ENCODE measurements around the gene PFKFB3.
"Not testable (repeated sequence)": the region's sequence is repeated elsewhere in the genome, so short reads cannot be mapped to it uniquely, and the experiment has no call there.

Gene PFKFB3

GRCh38 chr10:6199131-6199733 is 3.5 kb upstream of the PFKFB3 start:
- no peak overlapping the region for H3K27ac Mint-ChIP-seq (ENCODE audit: low read depth)
- no peak overlapping the region for H3K4me3 Mint-ChIP-seq
- ATAC-seq (replicated peaks; ENCODE audit: extremely low read depth, poor library complexity, severe bottlenecking) (no peak), DNase-seq (ENCODE audit: low spot score in 2 of 2) (no peak)
- H3K27me3 Mint-ChIP-seq: no peaks in the 10 kb centered on the region
- H3K4me1 Mint-ChIP-seq: peaks cover 21% of the 10 kb centered on the region
- H3K36me3 Mint-ChIP-seq (ENCODE audit: insufficient read depth): peaks cover 8% of the 10 kb centered on the region
- no peaks in the 10 kb centered on the region for H3K9me3 Mint-ChIP-seq

GRCh38 chr10:6200440-6200733 is 2.3 kb upstream of the PFKFB3 start:
- DNase-seq (ENCODE audit: low spot score in 2 of 2) (no peak), ATAC-seq (replicated peaks; ENCODE audit: extremely low read depth, poor library complexity, severe bottlenecking) (no peak)
- Mint-ChIP-seq H3K9me3 (no peaks in the 10 kb centered on the region), H3K27ac (ENCODE audit: low read depth) (no peak overlapping the region), H3K4me3 (peak overlapping the region; percentile 91), H3K27me3 (no peaks in the 10 kb centered on the region), H3K36me3 (ENCODE audit: insufficient read depth) (peaks cover 13% of the 10 kb centered on the region), H3K4me1 (peaks cover 21% of the 10 kb centered on the region)

- DNase-seq (ENCODE audit: low spot score in 2 of 2): no peak
- H3K27me3 Mint-ChIP-seq: no peaks in the 10 kb centered on the region
- no peak for ATAC-seq (replicated peaks; ENCODE audit: extremely low read depth, poor library complexity, severe bottlenecking)
- no peak overlapping the region for H3K27ac Mint-ChIP-seq (ENCODE audit: low read depth)
- peak overlapping the region; percentile 91 for H3K4me3 Mint-ChIP-seq
- H3K36me3 Mint-ChIP-seq (ENCODE audit: insufficient read depth): peaks cover 13% of the 10 kb centered on the region
- H3K4me1 Mint-ChIP-seq: peaks cover 21% of the 10 kb centered on the region
- no peaks in the 10 kb centered on the region for H3K9me3 Mint-ChIP-seq
Observed at GRCh38 chr10:6200734-6201515, 1.8 kb upstream of the PFKFB3 start.

- peaks cover 13% of the 10 kb centered on the region for H3K36me3 Mint-ChIP-seq (ENCODE audit: insufficient read depth)
- DNase-seq (ENCODE audit: low spot score in 2 of 2) (peak; percentile 58 to 61), ATAC-seq (replicated peaks; ENCODE audit: extremely low read depth, poor library complexity, severe bottlenecking) (peak; percentile 78)
- H3K27ac Mint-ChIP-seq (ENCODE audit: low read depth): peak overlapping the region; percentile 42
- H3K4me3 Mint-ChIP-seq: peak overlapping the region; percentile 91
- no peaks in the 10 kb centered on the region for H3K9me3 Mint-ChIP-seq
- peaks cover 21% of the 10 kb centered on the region for H3K4me1 Mint-ChIP-seq
- no peaks in the 10 kb centered on the region for H3K27me3 Mint-ChIP-seq
Observed at GRCh38 chr10:6201516-6201975, 1.2 kb upstream of the PFKFB3 start.

GRCh38 chr10:6202098-6202683 is 541 bp upstream of the PFKFB3 start:
- Mint-ChIP-seq H3K36me3 (ENCODE audit: insufficient read depth) (peaks cover 13% of the 10 kb centered on the region), H3K27ac (ENCODE audit: low read depth) (peak overlapping the region; percentile 42), H3K27me3 (no peaks in the 10 kb centered on the region), H3K4me1 (peaks cover 21% of the 10 kb centered on the region), H3K9me3 (no peaks in the 10 kb centered on the region), H3K4me3 (peak overlapping the region; percentile 91)
- ATAC-seq (replicated peaks; ENCODE audit: extremely low read depth, poor library complexity, severe bottlenecking) (no peak), DNase-seq (ENCODE audit: low spot score in 2 of 2) (no peak)

- peak; percentile 32 to 33 for DNase-seq (ENCODE audit: low spot score in 2 of 2)
- H3K36me3 Mint-ChIP-seq (ENCODE audit: insufficient read depth): peaks cover 13% of the 10 kb centered on the region
- no peaks in the 10 kb centered on the region for H3K9me3 Mint-ChIP-seq
- peak; percentile 34 for ATAC-seq (replicated peaks; ENCODE audit: extremely low read depth, poor library complexity, severe bottlenecking)
- no peaks in the 10 kb centered on the region for H3K27me3 Mint-ChIP-seq
- H3K27ac Mint-ChIP-seq (ENCODE audit: low read depth): peak overlapping the region; percentile 29
- H3K4me3 Mint-ChIP-seq: peak overlapping the region; percentile 91
- peaks cover 21% of the 10 kb centered on the region for H3K4me1 Mint-ChIP-seq
Observed at GRCh38 chr10:6203331-6204062, 765 bp downstream of the PFKFB3 start.

- H3K9me3 Mint-ChIP-seq: no peaks in the 10 kb centered on the region
- peaks cover 21% of the 10 kb centered on the region for H3K4me1 Mint-ChIP-seq
- peaks cover 13% of the 10 kb centered on the region for H3K36me3 Mint-ChIP-seq (ENCODE audit: insufficient read depth)
- ATAC-seq (replicated peaks; ENCODE audit: extremely low read depth, poor library complexity, severe bottlenecking) (no peak), DNase-seq (ENCODE audit: low spot score in 2 of 2) (no peak)
- peak overlapping the region; percentile 91 for H3K4me3 Mint-ChIP-seq
- H3K27me3 Mint-ChIP-seq: no peaks in the 10 kb centered on the region
- H3K27ac Mint-ChIP-seq (ENCODE audit: low read depth): peak overlapping the region; percentile 26
Observed at GRCh38 chr10:6204063-6204340, 1.3 kb downstream of the PFKFB3 start.

- Mint-ChIP-seq H3K9me3 (no peaks in the 10 kb centered on the region), H3K27ac (ENCODE audit: low read depth) (no peak overlapping the region), H3K36me3 (ENCODE audit: insufficient read depth) (peaks cover 13% of the 10 kb centered on the region), H3K4me3 (peak overlapping the region; percentile 91), H3K4me1 (peaks cover 21% of the 10 kb centered on the region), H3K27me3 (no peaks in the 10 kb centered on the region)
- ATAC-seq (replicated peaks; ENCODE audit: extremely low read depth, poor library complexity, severe bottlenecking): no peak
- no peak for DNase-seq (ENCODE audit: low spot score in 2 of 2)
Observed at GRCh38 chr10:6204341-6205191, 1.8 kb downstream of the PFKFB3 start.

- not testable (repeated sequence) for ATAC-seq (replicated peaks; ENCODE audit: extremely low read depth, poor library complexity, severe bottlenecking); H3K27me3 Mint-ChIP-seq; H3K9me3 Mint-ChIP-seq; H3K27ac Mint-ChIP-seq (ENCODE audit: low read depth); H3K4me3 Mint-ChIP-seq; DNase-seq (ENCODE audit: low spot score in 2 of 2)
- Mint-ChIP-seq H3K36me3 (ENCODE audit: insufficient read depth) (peaks cover 14% of the 10 kb centered on the region), H3K4me1 (peaks cover 11% of the 10 kb centered on the region)
Observed at GRCh38 chr10:6206486-6206885, 3.8 kb downstream of the PFKFB3 start.

GRCh38 chr10:6207658-6208057 is 4.9 kb downstream of the PFKFB3 start:
- Mint-ChIP-seq H3K4me1 (peaks cover 6% of the 10 kb centered on the region), H3K27me3 (no peaks in the 10 kb centered on the region), H3K36me3 (ENCODE audit: insufficient read depth) (peaks cover 11% of the 10 kb centered on the region), H3K9me3 (no peaks in the 10 kb centered on the region), H3K4me3 (no peak overlapping the region), H3K27ac (ENCODE audit: low read depth) (no peak overlapping the region)
- ATAC-seq (replicated peaks; ENCODE audit: extremely low read depth, poor library complexity, severe bottlenecking) (no peak), DNase-seq (ENCODE audit: low spot score in 2 of 2) (no peak)

GRCh38 chr10:6208799-6209235 is 6.1 kb downstream of the PFKFB3 start:
- Mint-ChIP-seq H3K4me1 (peaks cover 6% of the 10 kb centered on the region), H3K27ac (ENCODE audit: low read depth) (no peak overlapping the region), H3K36me3 (ENCODE audit: insufficient read depth) (peaks cover 10% of the 10 kb centered on the region), H3K27me3 (no peaks in the 10 kb centered on the region), H3K9me3 (no peaks in the 10 kb centered on the region), H3K4me3 (no peak overlapping the region)
- DNase-seq (ENCODE audit: low spot score in 2 of 2): no peak
- no peak for ATAC-seq (replicated peaks; ENCODE audit: extremely low read depth, poor library complexity, severe bottlenecking)

GRCh38 chr10:6211341-6211670 is 8.6 kb downstream of the PFKFB3 start:
- H3K4me1 Mint-ChIP-seq: peaks cover 7% of the 10 kb centered on the region
- no peak overlapping the region for H3K27ac Mint-ChIP-seq (ENCODE audit: low read depth)
- DNase-seq (ENCODE audit: low spot score in 2 of 2): no peak
- H3K36me3 Mint-ChIP-seq (ENCODE audit: insufficient read depth): peaks cover 4% of the 10 kb centered on the region
- no peaks in the 10 kb centered on the region for H3K27me3 Mint-ChIP-seq
- no peak for ATAC-seq (replicated peaks; ENCODE audit: extremely low read depth, poor library complexity, severe bottlenecking)
- no peaks in the 10 kb centered on the region for H3K9me3 Mint-ChIP-seq
- H3K4me3 Mint-ChIP-seq: no peak overlapping the region
